Neural cell (in vitro differentiated cells): Measurements from ENCODE around the gene FBXO9. TPM values are rescaled to one million over a fixed set of nuclear protein-coding genes. Genes with fewer than 3 reads are reported as not detected.

Experiments used
- H2AFZ ChIP-seq: fragments of 200-600, 300-800 bp; sonication (generic), shearing (Covaris generic); 2 replicates; pipeline ENCODE4 v1.6.0; 2014; ENCODE audit warnings: low read depth, mild to moderate bottlenecking, antibody characterized with exemption, low read length, moderate library complexity
- H3F3A ChIP-seq: fragments of 200-600 bp; shearing (Covaris generic); 2 replicates; pipeline ENCODE4 v1.6.1; 2016; ENCODE audit warnings: mild to moderate bottlenecking, moderate library complexity, mixed read lengths, antibody characterized with exemption, low read length; ENCODE audit not compliant: insufficient read depth, poor library complexity, severe bottlenecking
- H3K27ac ChIP-seq: fragments of 200-600, 300-800 bp; sonication (generic), shearing (Covaris generic); 2 replicates; pipeline ENCODE4 v1.5.1; 2014; ENCODE audit warnings: mild to moderate bottlenecking, low read length, moderate library complexity
- H3K27me3 ChIP-seq: fragments of 300-800, 200-600 bp; sonication (generic), shearing (Covaris generic); 2 replicates; pipeline ENCODE4 v1.6.0; 2014; ENCODE audit warnings: mild to moderate bottlenecking, low read depth, low read length, moderate library complexity; ENCODE audit not compliant: insufficient read depth
- H3K36me3 ChIP-seq: fragments of 300-800, 200-600 bp; sonication (generic), shearing (Covaris generic); 2 replicates; pipeline ENCODE4 v1.5.1; 2014; ENCODE audit warnings: mild to moderate bottlenecking, antibody characterized with exemption, low read length, moderate library complexity; ENCODE audit not compliant: insufficient read depth
- H3K4me2 ChIP-seq: fragments of 300-800, 200-600 bp; sonication (generic), shearing (Covaris generic); 2 replicates; pipeline ENCODE4 v1.6.0; 2014; ENCODE audit warnings: mild to moderate bottlenecking, low read length
- H3K4me3 ChIP-seq: fragments of 300-800, 200-600 bp; sonication (generic), shearing (Covaris generic); 2 replicates; pipeline ENCODE4 v1.5.1; 2014; ENCODE audit warnings: mild to moderate bottlenecking, low read length, moderate library complexity
- H3K79me2 ChIP-seq: fragments of 200-600 bp; shearing (Covaris generic); replicated peaks from 2 replicates; pipeline ENCODE4 v1.6.0; 2014; ENCODE audit warnings: mild to moderate bottlenecking, low read length, moderate library complexity; ENCODE audit not compliant: insufficient read depth
- H3K9ac ChIP-seq: fragments of 300-800, 200-600 bp; sonication (generic), shearing (Covaris generic); 2 replicates; pipeline ENCODE4 v1.6.1; 2016; ENCODE audit warnings: mild to moderate bottlenecking, low read length, mixed read lengths
- H3K9me2 ChIP-seq: fragments of 200-600 bp; shearing (Covaris generic); 2 replicates; pipeline ENCODE4 v1.6.1; 2016; ENCODE audit warnings: mild to moderate bottlenecking, low read length, mixed read lengths; ENCODE audit not compliant: insufficient read depth
- H3K9me3 ChIP-seq: fragments of 200-600, 300-800 bp; sonication (generic), shearing (Covaris generic); 2 replicates; pipeline ENCODE4 v1.6.1; 2016; ENCODE audit warnings: mild to moderate bottlenecking, mixed run types, low read length, moderate library complexity, mixed read lengths
- H4K20me1 ChIP-seq: fragments of 200-600 bp; shearing (Covaris generic); 2 replicates; pipeline ENCODE4 v1.6.1; 2016; ENCODE audit warnings: mild to moderate bottlenecking, mixed run types; ENCODE audit not compliant: insufficient read depth
- CTCF ChIP-seq: fragments of 450-650 bp; IDR thresholded peaks from 2 replicates; pipeline ENCODE4 v1.5.1; 2014; ENCODE audit warnings: antibody characterized with exemption, mild to moderate bottlenecking, moderate library complexity; ENCODE audit not compliant: poor library complexity, severe bottlenecking
- EP300 ChIP-seq: fragments of 450-650 bp; conservative IDR thresholded peaks from 2 replicates; pipeline ENCODE4 v1.6.1; 2014; ENCODE audit warnings: antibody characterized with exemption, mild to moderate bottlenecking, moderate library complexity; ENCODE audit not compliant: poor library complexity, severe bottlenecking
- EZH2 ChIP-seq: fragments of 200-600, 300-800 bp; shearing (Covaris generic), sonication (generic); IDR thresholded peaks from 2 replicates; pipeline ENCODE4 v1.6.1; 2014; ENCODE audit warnings: antibody characterized with exemption, low read length, borderline replicate concordance, mild to moderate bottlenecking; ENCODE audit not compliant: insufficient read depth, poor library complexity, severe bottlenecking
- MXI1 ChIP-seq: fragments of 450-650 bp; conservative IDR thresholded peaks from 2 replicates; pipeline ENCODE4 v1.6.1; 2014; ENCODE audit warnings: antibody characterized with exemption, mild to moderate bottlenecking; ENCODE audit not compliant: poor library complexity, severe bottlenecking
- POLR2AphosphoS5 ChIP-seq: IDR thresholded peaks from 2 replicates; pipeline ENCODE4 v1.6.1; 2012
- RAD21 ChIP-seq: fragments of 450-650 bp; conservative IDR thresholded peaks from 2 replicates; pipeline ENCODE4 v1.6.1; 2014; ENCODE audit warnings: antibody characterized with exemption, mild to moderate bottlenecking, moderate library complexity
- REST ChIP-seq: IDR thresholded peaks from 2 replicates; pipeline ENCODE4 v1.6.1; 2012; ENCODE audit warnings: borderline replicate concordance
- SMC3 ChIP-seq: fragments of 450-650 bp; conservative IDR thresholded peaks from 2 replicates; pipeline ENCODE4 v1.6.1; 2014; ENCODE audit warnings: antibody characterized with exemption, mild to moderate bottlenecking, moderate library complexity; ENCODE audit not compliant: poor library complexity
- TAF1 ChIP-seq: IDR thresholded peaks from 2 replicates; pipeline ENCODE4 v1.6.1; 2012; ENCODE audit warnings: low read depth
- polyA plus RNA-seq: library from polyadenylated mRNA; depleted of rRNA; stranded (reverse); fragments of >200 nt; gene quantifications from 2 replicates; pipeline ENCODE4 v1.2.3, GENCODE V29; 2014

The FBXO9 gene
- polyA plus RNA-seq, 1 donor from 2014 or later, result 92.2 TPM

GRCh38 chr6:53044572-53044971 is 20.6 kb upstream of the FBXO9 start:
- H3K79me2 ChIP-seq, result peaks cover 4% of the 10 kb centered on the region
- H4K20me1 ChIP-seq, result no peaks in the 10 kb centered on the region
- peaks cover 16% of the 10 kb centered on the region for H3K36me3 ChIP-seq
- TF ChIP-seq REST, result no peak
- no peak overlapping the region for H3K4me2 ChIP-seq
- no peaks in the 10 kb centered on the region for H3F3A ChIP-seq
- no peaks in the 10 kb centered on the region for H3K9me2 ChIP-seq
- H2AFZ ChIP-seq, result no peak overlapping the region
- H3K27ac ChIP-seq, result no peak overlapping the region
- no peaks in the 10 kb centered on the region for H3K27me3 ChIP-seq
- no peak overlapping the region for H3K9ac ChIP-seq
- H3K9me3 ChIP-seq, result no peaks in the 10 kb centered on the region
- no peak overlapping the region for H3K4me3 ChIP-seq

DNA sequence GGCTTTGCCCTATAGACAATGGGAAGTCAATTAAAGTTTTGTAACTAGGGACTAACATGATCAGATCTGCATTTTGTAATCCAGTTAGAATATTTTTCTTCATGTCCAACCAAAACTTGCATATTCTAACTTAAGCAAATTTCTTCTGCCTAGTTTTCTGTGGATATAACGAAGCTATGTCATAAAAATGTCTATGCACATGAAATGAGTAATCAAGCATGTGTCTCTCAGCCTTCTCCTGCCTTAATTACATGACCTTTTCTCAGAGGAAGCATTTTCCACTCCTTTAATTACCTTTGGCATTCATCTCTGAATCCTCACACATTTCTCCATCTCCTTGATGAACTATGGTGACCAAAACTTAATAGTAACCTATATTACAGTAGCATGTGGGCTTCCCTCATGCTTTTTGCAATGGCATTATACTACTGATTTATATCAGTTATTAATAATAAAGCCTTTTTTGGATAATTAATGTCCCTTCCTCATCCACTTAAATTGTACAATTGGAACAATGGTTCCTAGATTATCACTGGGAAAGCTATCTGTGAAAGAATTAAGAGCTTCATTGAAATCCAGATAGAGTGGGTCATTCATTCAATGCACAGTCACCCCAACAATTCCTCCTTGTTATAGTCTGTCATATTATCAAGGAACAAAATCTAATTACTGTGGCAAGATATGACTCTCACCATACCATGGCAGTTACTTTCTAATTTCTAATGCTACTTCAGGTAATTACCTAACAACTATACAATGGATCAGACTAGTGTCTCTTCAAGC is 19.1 kb upstream of the FBXO9 start:
- no peak for TF ChIP-seq POLR2AphosphoS5
- TF ChIP-seq EP300, result no peak
- TF ChIP-seq TAF1, result no peak
- TF ChIP-seq CTCF, result no peak
- no peak for TF ChIP-seq REST
- TF ChIP-seq SMC3, result no peak
- TF ChIP-seq EZH2, result no peak
- TF ChIP-seq MXI1, result no peak
- TF ChIP-seq RAD21, result no peak
- H3K27me3 ChIP-seq, result no peaks in the 10 kb centered on the region
- no peaks in the 10 kb centered on the region for H3K9me3 ChIP-seq
- H3K9ac ChIP-seq, result no peak overlapping the region
- H3K27ac ChIP-seq, result no peak overlapping the region
- no peak overlapping the region for H3K4me2 ChIP-seq
- H3K36me3 ChIP-seq, result peaks cover 3% of the 10 kb centered on the region
- H3K9me2 ChIP-seq, result no peaks in the 10 kb centered on the region
- no peaks in the 10 kb centered on the region for H3F3A ChIP-seq
- peaks cover 4% of the 10 kb centered on the region for H3K79me2 ChIP-seq
- H3K4me3 ChIP-seq, result no peak overlapping the region
- H2AFZ ChIP-seq, result no peak overlapping the region
- H4K20me1 ChIP-seq, result no peaks in the 10 kb centered on the region
